Activated CD4-positive, alpha-beta T cell treated with anti-CD3 and anti-CD28 coated beads, Interleukin-2, amount 10 ng/mL, durations not matched to agents 7 days and 5 days (primary cell): ENCODE results near the gene KNDC1. TPM values are rescaled to one million over a fixed set of nuclear protein-coding genes. Genes with fewer than 3 reads are reported as not detected.

Source experiments
- CTCF ChIA-PET: fragments of 350-600 bp; sonication (Branson Sonifier 250); formaldehyde crosslinking; loops from one replicate; lab custom pipeline; 2021; ENCODE audit warnings: antibody characterized with exemption; lab: Charles Lee
- POLR2A ChIA-PET: fragments of 350-600 bp; sonication (Branson Sonifier 250); formaldehyde crosslinking; loops from one replicate; lab custom pipeline; 2021; ENCODE audit warnings: antibody characterized with exemption; lab: Charles Lee
- DNase-seq: peaks from one replicate; pipeline ENCODE4 v3.0.0-alpha.2; 2020
- H3K27ac Mint-ChIP-seq: one replicate; pipeline ENCODE4 v1.8.0; 2021; ENCODE audit warnings: mild to moderate bottlenecking, moderate library complexity, mixed read lengths
- H3K27me3 Mint-ChIP-seq: one replicate; pipeline ENCODE4 v1.8.0; 2021; ENCODE audit warnings: mixed read lengths
- H3K36me3 Mint-ChIP-seq: one replicate; pipeline ENCODE4 v1.8.0; 2021; ENCODE audit warnings: low read depth, mixed read lengths
- H3K4me1 Mint-ChIP-seq: one replicate; pipeline ENCODE4 v1.8.0; 2021; ENCODE audit warnings: mixed read lengths
- H3K4me3 Mint-ChIP-seq: one replicate; pipeline ENCODE4 v1.8.0; 2021; ENCODE audit warnings: mild to moderate bottlenecking, moderate library complexity, mixed read lengths
- H3K9me3 Mint-ChIP-seq: one replicate; pipeline ENCODE4 v1.8.0; 2021; ENCODE audit warnings: mixed read lengths
- total RNA-seq, 2 experiments: library from RNA; stranded (reverse); gene quantifications; one replicate each; pipeline ENCODE4 v1.2.3, GENCODE V29; 2021

The KNDC1 gene
- total RNA-seq, 2 experiments from 2014 or later = 0.07 to 0.08 TPM

GRCh38 chr10:133196221-133196915 lies 36.3 kb downstream of the KNDC1 start:
- CTCF ChIA-PET = no interaction called here
- POLR2A ChIA-PET = no interaction called here

GRCh38 chr10:133196936-133197758 lies 37.1 kb downstream of the KNDC1 start:
- Mint-ChIP-seq H3K36me3 (no peaks in the 10 kb centered on the region), H3K27me3 (peaks cover 11% of the 10 kb centered on the region), H3K9me3 (no peaks in the 10 kb centered on the region), H3K4me1 (no peaks in the 10 kb centered on the region), H3K27ac (no peak overlapping the region), H3K4me3 (no peak overlapping the region)
- no peak for DNase-seq
- ChIA-PET POLR2A (no interaction called here), CTCF (interaction anchor here (1.1 kb wide), 1 partner anchor 10 kb away, joined by 3 read pairs; no protein-coding TSS in a partner anchor)

More at GRCh38 chr10:133196221-133196915, 36.3 kb downstream of the KNDC1 start:
- Mint-ChIP-seq H3K27me3 (peaks cover 15% of the 10 kb centered on the region), H3K4me3 (no peak overlapping the region), H3K27ac (no peak overlapping the region), H3K9me3 (no peaks in the 10 kb centered on the region), H3K4me1 (no peaks in the 10 kb centered on the region), H3K36me3 (no peaks in the 10 kb centered on the region)
- DNase-seq = no peak

GRCh38 chr10:133197786-133198185 lies 37.8 kb downstream of the KNDC1 start:
- no peak overlapping the region for H3K4me3 Mint-ChIP-seq
- no peaks in the 10 kb centered on the region for H3K4me1 Mint-ChIP-seq
- ChIA-PET CTCF (interaction anchor here (1.1 to 1.2 kb wide), 2 partner anchors 11 to 29 kb away, joined by 3 to 4 read pairs; no protein-coding TSS in a partner anchor), POLR2A (no interaction called here)
- peak overlapping the region; percentile 36 for H3K27ac Mint-ChIP-seq
- H3K9me3 Mint-ChIP-seq = no peaks in the 10 kb centered on the region
- H3K27me3 Mint-ChIP-seq = peaks cover 6% of the 10 kb centered on the region
- no peak for DNase-seq
- H3K36me3 Mint-ChIP-seq = no peaks in the 10 kb centered on the region

GRCh38 chr10:133198206-133198605 lies 38.2 kb downstream of the KNDC1 start:
- peaks cover 6% of the 10 kb centered on the region for H3K27me3 Mint-ChIP-seq
- no peaks in the 10 kb centered on the region for H3K4me1 Mint-ChIP-seq
- ChIA-PET POLR2A (no interaction called here), CTCF (interaction anchor here (1.2 kb wide), 1 partner anchor 28 kb away, joined by 4 read pairs; no protein-coding TSS in a partner anchor)
- no peaks in the 10 kb centered on the region for H3K36me3 Mint-ChIP-seq
- DNase-seq = no peak
- no peak overlapping the region for H3K4me3 Mint-ChIP-seq
- no peaks in the 10 kb centered on the region for H3K9me3 Mint-ChIP-seq
- no peak overlapping the region for H3K27ac Mint-ChIP-seq

- no peak overlapping the region for H3K4me3 Mint-ChIP-seq
- H3K27me3 Mint-ChIP-seq = peaks cover 2% of the 10 kb centered on the region
- no peaks in the 10 kb centered on the region for H3K9me3 Mint-ChIP-seq
- no peak overlapping the region for H3K27ac Mint-ChIP-seq
- POLR2A ChIA-PET = no interaction called here
- no peaks in the 10 kb centered on the region for H3K4me1 Mint-ChIP-seq
- no peaks in the 10 kb centered on the region for H3K36me3 Mint-ChIP-seq
- DNase-seq = no peak
- CTCF ChIA-PET = interaction anchor here (1.2 kb wide), 1 partner anchor 28 kb away, joined by 4 read pairs; no protein-coding TSS in a partner anchor
These were observed 38.8 kb downstream of the KNDC1 start for GRCh38 chr10:133198621-133199487.

GRCh38 chr10:133199488-133199885 lies 39.5 kb downstream of the KNDC1 start:
- ChIA-PET POLR2A (no interaction called here), CTCF (no interaction called here)
- no peak for DNase-seq
- no peak overlapping the region for H3K27ac Mint-ChIP-seq
- H3K9me3 Mint-ChIP-seq = no peaks in the 10 kb centered on the region
- no peaks in the 10 kb centered on the region for H3K27me3 Mint-ChIP-seq
- no peaks in the 10 kb centered on the region for H3K36me3 Mint-ChIP-seq
- no peak overlapping the region for H3K4me3 Mint-ChIP-seq
- H3K4me1 Mint-ChIP-seq = no peaks in the 10 kb centered on the region

- no peaks in the 10 kb centered on the region for H3K36me3 Mint-ChIP-seq
- H3K4me3 Mint-ChIP-seq = no peak overlapping the region
- no peaks in the 10 kb centered on the region for H3K4me1 Mint-ChIP-seq
- no peak for DNase-seq
- H3K9me3 Mint-ChIP-seq = no peaks in the 10 kb centered on the region
- no peak overlapping the region for H3K27ac Mint-ChIP-seq
- ChIA-PET CTCF (interaction anchor here (0.6 kb wide), 1 partner anchor 29 kb away, joined by 3 read pairs; no protein-coding TSS in a partner anchor), POLR2A (no interaction called here)
- no peaks in the 10 kb centered on the region for H3K27me3 Mint-ChIP-seq
These were observed 40.1 kb downstream of the KNDC1 start for GRCh38 chr10:133199992-133200611.

GRCh38 chr10:133200621-133201031 lies 40.6 kb downstream of the KNDC1 start:
- Mint-ChIP-seq H3K4me1 (no peaks in the 10 kb centered on the region), H3K9me3 (no peaks in the 10 kb centered on the region), H3K4me3 (no peak overlapping the region), H3K27ac (no peak overlapping the region), H3K36me3 (no peaks in the 10 kb centered on the region), H3K27me3 (no peaks in the 10 kb centered on the region)
- ChIA-PET POLR2A (no interaction called here), CTCF (interaction anchor here (0.6 kb wide), 1 partner anchor 29 kb away, joined by 3 read pairs; no protein-coding TSS in a partner anchor)
- DNase-seq = no peak

- no peaks in the 10 kb centered on the region for H3K27me3 Mint-ChIP-seq
- H3K36me3 Mint-ChIP-seq = no peaks in the 10 kb centered on the region
- CTCF ChIA-PET = no interaction called here
- H3K9me3 Mint-ChIP-seq = no peaks in the 10 kb centered on the region
- no peak overlapping the region for H3K4me3 Mint-ChIP-seq
- no peaks in the 10 kb centered on the region for H3K4me1 Mint-ChIP-seq
- no peak overlapping the region for H3K27ac Mint-ChIP-seq
- no peak for DNase-seq
- POLR2A ChIA-PET = no interaction called here
These were observed 41.3 kb downstream of the KNDC1 start for GRCh38 chr10:133201151-133201947.

- no peaks in the 10 kb centered on the region for H3K4me1 Mint-ChIP-seq
- no peaks in the 10 kb centered on the region for H3K36me3 Mint-ChIP-seq
- H3K27ac Mint-ChIP-seq = no peak overlapping the region
- no peaks in the 10 kb centered on the region for H3K27me3 Mint-ChIP-seq
- no peak for DNase-seq
- POLR2A ChIA-PET = no interaction called here
- CTCF ChIA-PET = no interaction called here
- H3K4me3 Mint-ChIP-seq = no peak overlapping the region
- H3K9me3 Mint-ChIP-seq = no peaks in the 10 kb centered on the region
These were observed 42.1 kb downstream of the KNDC1 start for GRCh38 chr10:133201948-133202725.
